Right ventricle myocardium inferior (tissue), 1 donor: ENCODE measurements around the gene FRMD4B. TPM values are rescaled to one million over a fixed set of nuclear protein-coding genes. Genes with fewer than 3 reads are reported as not detected.

Experiments used
- ATAC-seq: fragments of 200-7000 bp; cut with Tn5 transposase; one replicate; pipeline ENCODE4 v1.9.1; 2020; ENCODE audit warnings: mild to moderate bottlenecking, moderate library complexity
- DNase-seq: peaks from one replicate; pipeline ENCODE4 v3.0.0; 2021; ENCODE audit errors: missing footprints
- intact Hi-C: fragments of 100-400 bp; cut with DNase I; formaldehyde crosslinking; loops from one replicate; pipeline ENCODE4 v1.11.0; 2022
- long read RNA-seq: library from polyadenylated mRNA; unstranded; transcript quantifications from one replicate; pipeline ENCODE4 v2.0.0, GENCODE V29; 2021
- total RNA-seq: library from RNA; stranded (reverse); fragmentation: NEBNext Ultra II Directional; extraction: Animal tissue kit (Norgen Biotek cat#: 25700); gene quantifications from one replicate; pipeline ENCODE4 v1.2.1, GENCODE V29; 2021
- donor health status: DM: no; HTN: yes; CAD: no; lungs with severe emphysema.

FRMD4B gene
- total RNA-seq = 16.0 TPM
- long read RNA-seq, partial matches to known transcripts = 1 of 7 reads
- long read RNA-seq, other reads (novel, unspliced or antisense) = 6 of 7 reads

- ATAC-seq = peak; percentile 90
- intact Hi-C loops = no loop called here
- DNase-seq = peak; percentile 92
Observed at GRCh38 chr3:69385723-69386555, at the start of gene FRMD4B. Gene FRMD4B, minus strand, starts transcription at chr3:69386088. Its CDS starts 99 bp downstream, at chr3:69385989.

GRCh38 chr3:69433969-69434325 lies 48.1 kb upstream of the FRMD4B start:
- ATAC-seq (no peak), DNase-seq (no peak)
- intact Hi-C loops = no loop called here

- DNase-seq = no peak
- ATAC-seq = no peak
- intact Hi-C loops = no loop called here
Observed at GRCh38 chr3:69433121-69433968, 47.5 kb upstream of the FRMD4B start.

GRCh38 chr3:69428657-69429255 lies 42.9 kb upstream of the FRMD4B start:
- no peak for DNase-seq
- peak; percentile 67 for ATAC-seq
- intact Hi-C loops = loop anchor here (5.0 kb wide), 2 partner anchors 244 to 266 kb away; no protein-coding TSS in a partner anchor

GRCh38 chr3:69426967-69427304 lies 41.0 kb upstream of the FRMD4B start:
- intact Hi-C loops = loop anchor here (5.0 kb wide), 2 partner anchors 245 to 265 kb away; no protein-coding TSS in a partner anchor
- DNase-seq (no peak), ATAC-seq (no peak)

GRCh38 chr3:69426291-69426966 lies 40.5 kb upstream of the FRMD4B start:
- DNase-seq (no peak), ATAC-seq (no peak)
- intact Hi-C loops = loop anchor here (5.0 kb wide), 2 partner anchors 246 to 264 kb away; no protein-coding TSS in a partner anchor

- ATAC-seq (no peak), DNase-seq (no peak)
- intact Hi-C loops = loop anchor here (5.0 kb wide), 2 partner anchors 247 to 263 kb away; no protein-coding TSS in a partner anchor
Observed at GRCh38 chr3:69425249-69425648, 39.4 kb upstream of the FRMD4B start.

- DNase-seq (no peak), ATAC-seq (no peak)
- intact Hi-C loops = no loop called here
Observed at GRCh38 chr3:69423463-69424155, 37.7 kb upstream of the FRMD4B start.

GRCh38 chr3:69422751-69423150 lies 36.9 kb upstream of the FRMD4B start:
- DNase-seq (no peak), ATAC-seq (no peak)
- intact Hi-C loops = no loop called here

- ATAC-seq = peak; percentile 84
- DNase-seq = no peak
- intact Hi-C loops = no loop called here
Observed at GRCh38 chr3:69420781-69421520, 35.1 kb upstream of the FRMD4B start.

GRCh38 chr3:69419276-69419675 lies 33.4 kb upstream of the FRMD4B start:
- intact Hi-C loops = no loop called here
- no peak for ATAC-seq
- DNase-seq = no peak

GRCh38 chr3:69417541-69418078 lies 31.7 kb upstream of the FRMD4B start:
- ATAC-seq = no peak
- no peak for DNase-seq
- intact Hi-C loops = no loop called here

- ATAC-seq (no peak), DNase-seq (no peak)
- intact Hi-C loops = loop anchor here (5.0 kb wide), 1 partner anchor 251 kb away; no protein-coding TSS in a partner anchor
Observed at GRCh38 chr3:69413551-69414207, 27.8 kb upstream of the FRMD4B start.

- no peak for DNase-seq
- no peak for ATAC-seq
Observed at GRCh38 chr3:69411346-69411745, 25.5 kb upstream of the FRMD4B start.

GRCh38 chr3:69410301-69410700 lies 24.4 kb upstream of the FRMD4B start:
- DNase-seq = no peak
- intact Hi-C loops = loop anchor here (2.0 to 5.0 kb wide), 2 partner anchors 86 to 248 kb away; no protein-coding TSS in a partner anchor
- peak; percentile 83 for ATAC-seq

More at GRCh38 chr3:69411346-69411745, 25.5 kb upstream of the FRMD4B start:
- intact Hi-C loops = loop anchor here (2.0 to 5.0 kb wide), 2 partner anchors 87 to 249 kb away; no protein-coding TSS in a partner anchor

- DNase-seq (no peak), ATAC-seq (peak; percentile 58)
- intact Hi-C loops = loop anchor here (2.0 to 5.0 kb wide), 2 partner anchors 85 to 248 kb away; no protein-coding TSS in a partner anchor
Observed at GRCh38 chr3:69409831-69410230, 23.9 kb upstream of the FRMD4B start.
